GM10248 (cell line): Measurements from ENCODE around the gene SART1.
"Not testable (repeated sequence)": the region's sequence is repeated elsewhere in the genome, so short reads cannot be mapped to it uniquely, and the experiment has no call there.

Experiments used
- CTCF ChIA-PET: fragments of 300-600 bp; sonication (Branson Sonifier 250); formaldehyde crosslinking; extraction: SDS; loops from one replicate; lab custom pipeline; 2021; ENCODE audit warnings: antibody characterized with exemption; lab: Yijun Ruan, JAX
- POLR2A ChIA-PET: fragments of 350-650 bp; sonication (Branson Sonifier 250); formaldehyde crosslinking; extraction: SDS; loops from one replicate; lab custom pipeline; 2020; ENCODE audit warnings: antibody characterized with exemption; lab: Yijun Ruan, JAX
- DNase-seq: peaks from one replicate; pipeline ENCODE4 v3.0.0; 2012; ENCODE audit errors: extremely low spot score
- TF ChIP-seq, protein P1 (sequence below): IDR thresholded peaks from 2 replicates; pipeline ENCODE4 v1.5.1; 2012; ENCODE audit warnings: mild to moderate bottlenecking, low read depth; ENCODE audit errors: extremely low read depth, missing control alignments, control extremely low read depth

Gene SART1

DNA sequence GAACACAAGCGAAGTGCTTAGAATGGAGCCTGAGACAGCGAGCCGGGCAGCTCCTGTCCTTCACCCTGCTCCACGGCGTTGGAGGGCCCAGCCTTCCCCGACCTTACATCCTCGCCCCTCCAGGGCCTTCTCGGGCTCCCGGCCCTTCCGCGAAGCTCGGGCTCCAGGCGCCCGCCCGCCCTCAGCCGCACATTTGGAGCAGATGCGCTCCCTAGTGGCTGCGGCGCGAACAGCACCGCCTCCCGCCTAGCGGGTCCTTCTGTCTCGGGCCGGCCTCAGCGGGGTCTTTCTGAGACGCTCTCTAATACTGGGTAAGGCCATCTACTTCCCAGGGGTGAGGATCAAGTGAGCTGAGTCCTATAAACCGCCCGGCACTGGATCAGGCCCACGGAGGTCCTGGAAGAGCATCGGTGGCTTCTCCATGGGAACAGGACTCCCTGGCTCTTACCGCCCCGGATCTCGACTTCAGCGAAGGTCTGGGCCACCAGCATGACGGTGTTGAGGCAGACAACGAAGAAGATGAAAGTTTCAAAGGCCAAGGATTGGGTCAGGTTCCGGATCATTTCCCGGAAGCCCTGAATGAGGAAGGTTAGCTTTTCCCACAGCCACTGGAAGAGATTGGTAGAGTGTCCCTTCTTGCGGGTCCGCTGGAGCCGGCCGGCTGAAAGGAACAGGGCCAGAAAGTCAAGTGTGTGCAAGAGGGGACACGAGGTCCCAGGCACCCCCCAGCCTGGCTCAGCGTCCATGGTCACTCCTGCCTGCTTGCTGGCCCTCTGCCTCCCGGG lies 61.1 kb downstream of the SART1 start:
- POLR2A ChIA-PET: no interaction called here
- TF ChIP-seq, protein P1, sequence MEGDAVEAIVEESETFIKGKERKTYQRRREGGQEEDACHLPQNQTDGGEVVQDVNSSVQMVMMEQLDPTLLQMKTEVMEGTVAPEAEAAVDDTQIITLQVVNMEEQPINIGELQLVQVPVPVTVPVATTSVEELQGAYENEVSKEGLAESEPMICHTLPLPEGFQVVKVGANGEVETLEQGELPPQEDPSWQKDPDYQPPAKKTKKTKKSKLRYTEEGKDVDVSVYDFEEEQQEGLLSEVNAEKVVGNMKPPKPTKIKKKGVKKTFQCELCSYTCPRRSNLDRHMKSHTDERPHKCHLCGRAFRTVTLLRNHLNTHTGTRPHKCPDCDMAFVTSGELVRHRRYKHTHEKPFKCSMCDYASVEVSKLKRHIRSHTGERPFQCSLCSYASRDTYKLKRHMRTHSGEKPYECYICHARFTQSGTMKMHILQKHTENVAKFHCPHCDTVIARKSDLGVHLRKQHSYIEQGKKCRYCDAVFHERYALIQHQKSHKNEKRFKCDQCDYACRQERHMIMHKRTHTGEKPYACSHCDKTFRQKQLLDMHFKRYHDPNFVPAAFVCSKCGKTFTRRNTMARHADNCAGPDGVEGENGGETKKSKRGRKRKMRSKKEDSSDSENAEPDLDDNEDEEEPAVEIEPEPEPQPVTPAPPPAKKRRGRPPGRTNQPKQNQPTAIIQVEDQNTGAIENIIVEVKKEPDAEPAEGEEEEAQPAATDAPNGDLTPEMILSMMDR: peak; percentile 97
- CTCF ChIA-PET: interaction anchor here (0.7 to 5.2 kb wide), 49 partner anchors 9 to 360 kb away, joined by 3 to 67 read pairs (median 4); partner anchors contain the start of genes BANF1, CCDC85B, CST6 and EFEMP2

DNA sequence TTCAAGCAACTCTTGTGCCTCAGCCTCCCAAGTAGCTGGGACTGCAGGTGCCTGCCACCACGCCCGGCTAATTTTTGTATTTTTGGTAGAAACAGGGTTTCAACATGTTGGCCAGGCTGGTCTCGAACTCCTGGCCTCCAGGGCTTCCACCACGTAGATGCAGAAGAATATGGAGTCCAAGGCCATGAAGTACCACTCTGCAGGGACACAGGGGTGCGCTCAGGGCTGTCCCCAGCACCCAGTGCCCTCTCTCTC lies 61.6 kb downstream of the SART1 start:
- POLR2A ChIA-PET, DNase-seq: not testable (repeated sequence)
- CTCF ChIA-PET: interaction anchor here (0.6 to 5.2 kb wide), 30 partner anchors 8 to 360 kb away, joined by 3 to 67 read pairs (median 6); partner anchors contain the start of genes BANF1, CCDC85B, CST6 and EFEMP2

More for the DNA sequence above, 61.1 kb downstream of the SART1 start:
- DNase-seq: peak; percentile 92

DNA sequence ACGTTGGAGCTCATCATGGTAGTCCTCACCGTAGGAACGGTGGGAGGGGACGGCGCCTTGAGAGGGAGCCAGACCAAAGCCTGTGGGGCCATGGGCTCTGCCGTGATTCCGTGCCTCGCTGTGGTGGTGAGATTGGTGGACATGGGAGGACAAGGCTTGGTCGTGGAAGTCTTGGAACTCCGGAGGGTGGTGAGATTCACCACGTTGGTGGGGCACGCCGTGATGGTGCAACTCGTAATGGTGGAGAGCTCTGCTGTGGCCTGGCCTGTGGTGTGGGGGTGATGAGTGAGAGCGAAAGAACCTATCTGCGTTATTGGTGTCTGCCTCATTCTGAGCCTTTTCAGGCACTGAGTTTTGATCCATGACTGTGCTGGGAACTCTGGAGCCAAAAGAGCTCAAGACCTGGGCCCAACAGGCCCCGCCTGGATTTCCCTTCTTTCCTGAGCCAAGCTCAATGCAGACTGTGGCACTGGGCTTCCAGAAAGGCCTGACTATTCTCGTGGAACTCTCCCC lies 64.5 kb downstream of the SART1 start, which contains the start of gene CATSPER1:
CATSPER1 (minus strand) TSS at position 463 of the 513 bp plus-strand sequence; CDS start at position 363, 100 bp downstream.
- no peak for DNase-seq
- ChIA-PET POLR2A (no interaction called here), CTCF (interaction anchor here (1.5 to 3.8 kb wide), 3 partner anchors 19 to 141 kb away, joined by 3 to 25 read pairs (median 10); no protein-coding TSS in a partner anchor)
- TF ChIP-seq, protein P1: no peak
